A549 treated with DMSO at 1 μM for 4 hours (cell line): ENCODE data around the gene TYW1B. TPM values are rescaled to one million over a fixed set of nuclear protein-coding genes. Genes with fewer than 3 reads are reported as not detected.

Experiments used
- total RNA-seq: library from RNA; stranded (reverse); fragments of 200-300 nt; extraction: Qiagen RNA extraction; gene quantifications from 5 replicates; pipeline ENCODE4 v1.2.3, GENCODE V29; 2022; ENCODE audit warnings: low read depth

TYW1B gene
- 2.6 to 3.5 TPM (median 3.0 TPM) in 5 replicates for total RNA-seq

GRCh38 chr7:72827839-72828591 lies at the start of gene TYW1B:
Gene TYW1B (minus strand): TSS chr7:72828200. CDS start chr7:72828075, 125 bp downstream.

Other genes with a start within 250 kb of the TYW1B start
- gene POM121, start 96.9 kb upstream of the TYW1B start, total RNA-seq = 40.1 to 45.2 TPM (median 42.5 TPM) in 5 replicates
- gene TRIM74, start 141.3 kb upstream of the TYW1B start, total RNA-seq = 0.27 to 0.52 TPM (median 0.43 TPM) in 4 of 5 replicates, not detected in the other
- not detected in 5 replicates for gene SPDYE8, start 201.6 kb upstream of the TYW1B start, total RNA-seq
- gene SPDYE11, start 229.7 kb upstream of the TYW1B start, total RNA-seq = not detected in 5 replicates